GM12892 (cell line): ENCODE results near the gene ASMT.

Experiments used
- POLR2A ChIP-seq: IDR thresholded peaks from 2 replicates; pipeline ENCODE4 v1.6.1; 2011; ENCODE audit warnings: low read depth, low read length, control low read depth
- POLR2AphosphoS5 ChIP-seq: IDR thresholded peaks from 2 replicates; pipeline ENCODE4 v1.6.1; 2011; ENCODE audit warnings: low read depth, low read length, control low read depth
- TAF1 ChIP-seq: IDR thresholded peaks from 2 replicates; pipeline ENCODE4 v1.6.1; 2011; ENCODE audit warnings: low read depth, mild to moderate bottlenecking, control low read depth, low read length, borderline replicate concordance

DNA sequence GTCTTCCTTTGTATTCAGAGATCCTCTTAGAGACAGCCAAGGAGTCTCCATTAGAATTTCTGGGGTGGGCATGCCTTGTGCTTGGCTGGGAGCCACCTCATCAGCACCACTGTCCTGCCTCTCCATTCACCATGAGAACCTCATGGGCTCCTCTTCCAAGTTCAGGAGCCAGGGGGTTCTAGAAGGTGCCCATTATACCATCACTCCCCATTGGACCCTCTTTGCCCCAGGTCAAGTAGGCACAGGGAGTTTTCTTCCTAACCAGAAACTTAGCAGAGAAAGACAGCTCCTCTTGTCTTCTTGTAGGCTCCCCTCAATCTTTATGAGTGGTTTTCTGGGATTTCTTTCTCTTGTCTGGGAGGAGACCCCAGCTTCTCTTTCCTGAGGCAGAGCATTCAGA lies 31.1 kb downstream of the ASMT start:
- no peak for TF ChIP-seq POLR2AphosphoS5
- TF ChIP-seq POLR2A: no peak
- TF ChIP-seq TAF1: no peak
